ENCODE results near the gene RHEX.

- no peak for TF ChIP-seq POLR2A (IDR thresholded peaks at IDR 0.05; ENCODE audit: low read length)
- TF ChIP-seq NFE2L2 (conservative IDR thresholded peaks at IDR 0.05; ENCODE audit: low read length) = no peak
- TF ChIP-seq, protein P1, sequence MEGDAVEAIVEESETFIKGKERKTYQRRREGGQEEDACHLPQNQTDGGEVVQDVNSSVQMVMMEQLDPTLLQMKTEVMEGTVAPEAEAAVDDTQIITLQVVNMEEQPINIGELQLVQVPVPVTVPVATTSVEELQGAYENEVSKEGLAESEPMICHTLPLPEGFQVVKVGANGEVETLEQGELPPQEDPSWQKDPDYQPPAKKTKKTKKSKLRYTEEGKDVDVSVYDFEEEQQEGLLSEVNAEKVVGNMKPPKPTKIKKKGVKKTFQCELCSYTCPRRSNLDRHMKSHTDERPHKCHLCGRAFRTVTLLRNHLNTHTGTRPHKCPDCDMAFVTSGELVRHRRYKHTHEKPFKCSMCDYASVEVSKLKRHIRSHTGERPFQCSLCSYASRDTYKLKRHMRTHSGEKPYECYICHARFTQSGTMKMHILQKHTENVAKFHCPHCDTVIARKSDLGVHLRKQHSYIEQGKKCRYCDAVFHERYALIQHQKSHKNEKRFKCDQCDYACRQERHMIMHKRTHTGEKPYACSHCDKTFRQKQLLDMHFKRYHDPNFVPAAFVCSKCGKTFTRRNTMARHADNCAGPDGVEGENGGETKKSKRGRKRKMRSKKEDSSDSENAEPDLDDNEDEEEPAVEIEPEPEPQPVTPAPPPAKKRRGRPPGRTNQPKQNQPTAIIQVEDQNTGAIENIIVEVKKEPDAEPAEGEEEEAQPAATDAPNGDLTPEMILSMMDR (IDR thresholded peaks at IDR 0.05) = no peak
- no peak for TF ChIP-seq BCL3 (IDR thresholded peaks at IDR 0.05)
Measured at GRCh38 chr1:206136241-206136640, 83.3 kb downstream of the RHEX start.

All from A549 (cell line).